HS-27A (cell line): Measurements from ENCODE around the gene XYLT1.

Experiments
- DNase-seq: peaks from one replicate; pipeline ENCODE4 v3.0.0-alpha.2; 2012; ENCODE audit warnings: low read depth, missing footprints

The XYLT1 gene

GRCh38 chr16:17225541-17225940 is 245.2 kb downstream of the XYLT1 start:
- no peak for DNase-seq

GRCh38 chr16:17224879-17225281 is 245.9 kb downstream of the XYLT1 start:
- no peak for DNase-seq

GRCh38 chr16:17224350-17224749 is 246.4 kb downstream of the XYLT1 start:
- no peak for DNase-seq

GRCh38 chr16:17223576-17223975 is 247.2 kb downstream of the XYLT1 start:
- no peak for DNase-seq

GRCh38 chr16:17222871-17223401 is 247.8 kb downstream of the XYLT1 start:
- no peak for DNase-seq

GRCh38 chr16:17219991-17220390 is 250.8 kb downstream of the XYLT1 start:
- DNase-seq, result no peak

- no peak for DNase-seq
Measured at GRCh38 chr16:17215936-17216335, 254.8 kb downstream of the XYLT1 start.

GRCh38 chr16:17215306-17215705 is 255.5 kb downstream of the XYLT1 start:
- DNase-seq, result no peak

- DNase-seq, result no peak
Measured at GRCh38 chr16:17213974-17214373, 256.8 kb downstream of the XYLT1 start.

GRCh38 chr16:17213025-17213424 is 257.7 kb downstream of the XYLT1 start:
- DNase-seq, result no peak

- no peak for DNase-seq
Measured at GRCh38 chr16:17212606-17213005, 258.2 kb downstream of the XYLT1 start.

GRCh38 chr16:17211797-17212196 is 259.0 kb downstream of the XYLT1 start:
- no peak for DNase-seq

GRCh38 chr16:17206712-17207111 is 264.0 kb downstream of the XYLT1 start:
- DNase-seq, result no peak

- no peak for DNase-seq
Measured at GRCh38 chr16:17205279-17206211, 265.2 kb downstream of the XYLT1 start.

GRCh38 chr16:17204644-17205043 is 266.1 kb downstream of the XYLT1 start:
- no peak for DNase-seq

GRCh38 chr16:17204206-17204605 is 266.6 kb downstream of the XYLT1 start:
- DNase-seq, result no peak

GRCh38 chr16:17203424-17203823 is 267.3 kb downstream of the XYLT1 start:
- no peak for DNase-seq

- DNase-seq, result no peak
Measured at GRCh38 chr16:17199135-17199534, 271.6 kb downstream of the XYLT1 start.

GRCh38 chr16:17196526-17196925 is 274.2 kb downstream of the XYLT1 start:
- DNase-seq, result no peak

GRCh38 chr16:17194190-17194780 is 276.5 kb downstream of the XYLT1 start:
- DNase-seq, result no peak

- DNase-seq, result no peak
Measured at GRCh38 chr16:17193566-17194100, 277.1 kb downstream of the XYLT1 start.

- no peak for DNase-seq
Measured at GRCh38 chr16:17184026-17184425, 286.7 kb downstream of the XYLT1 start.
